ENCODE results near the gene JMJD1C.

The JMJD1C gene

DNA sequence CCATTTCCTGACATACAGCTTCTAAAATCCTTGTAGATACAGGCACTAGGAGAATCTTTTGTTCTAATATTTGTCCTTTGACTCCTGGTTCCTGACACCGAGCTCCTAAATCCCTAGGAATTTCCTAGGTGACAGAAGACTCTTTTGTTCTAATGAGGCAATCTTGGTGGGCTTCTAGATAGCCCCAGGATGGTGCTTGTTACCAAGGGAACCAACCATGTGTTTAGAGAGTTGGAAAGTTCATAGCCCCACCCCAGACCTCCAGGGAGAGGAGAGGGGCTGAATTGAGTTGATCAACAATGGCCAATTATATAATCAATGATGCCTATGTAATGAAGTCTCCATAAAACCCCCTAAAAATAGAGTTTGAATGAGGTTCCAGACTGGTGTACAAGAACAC is 145.1 kb downstream of the JMJD1C start:
- no peak for TF ChIP-seq EZH2phosphoT487 (IDR thresholded peaks at IDR 0.05; ENCODE audit: low read depth)
- TF ChIP-seq, protein P1, sequence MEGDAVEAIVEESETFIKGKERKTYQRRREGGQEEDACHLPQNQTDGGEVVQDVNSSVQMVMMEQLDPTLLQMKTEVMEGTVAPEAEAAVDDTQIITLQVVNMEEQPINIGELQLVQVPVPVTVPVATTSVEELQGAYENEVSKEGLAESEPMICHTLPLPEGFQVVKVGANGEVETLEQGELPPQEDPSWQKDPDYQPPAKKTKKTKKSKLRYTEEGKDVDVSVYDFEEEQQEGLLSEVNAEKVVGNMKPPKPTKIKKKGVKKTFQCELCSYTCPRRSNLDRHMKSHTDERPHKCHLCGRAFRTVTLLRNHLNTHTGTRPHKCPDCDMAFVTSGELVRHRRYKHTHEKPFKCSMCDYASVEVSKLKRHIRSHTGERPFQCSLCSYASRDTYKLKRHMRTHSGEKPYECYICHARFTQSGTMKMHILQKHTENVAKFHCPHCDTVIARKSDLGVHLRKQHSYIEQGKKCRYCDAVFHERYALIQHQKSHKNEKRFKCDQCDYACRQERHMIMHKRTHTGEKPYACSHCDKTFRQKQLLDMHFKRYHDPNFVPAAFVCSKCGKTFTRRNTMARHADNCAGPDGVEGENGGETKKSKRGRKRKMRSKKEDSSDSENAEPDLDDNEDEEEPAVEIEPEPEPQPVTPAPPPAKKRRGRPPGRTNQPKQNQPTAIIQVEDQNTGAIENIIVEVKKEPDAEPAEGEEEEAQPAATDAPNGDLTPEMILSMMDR (IDR thresholded peaks at IDR 0.05; ENCODE audit: low read depth, low read length), result no peak
- H2AFZ ChIP-seq (ENCODE audit: low read depth, low read length), result no peak overlapping the region
- no peaks in the 10 kb centered on the region for H3K79me2 ChIP-seq (ENCODE audit: low read length)
- no peaks in the 10 kb centered on the region for H3K4me1 ChIP-seq (ENCODE audit: low read length)
- H3K27me3 ChIP-seq (ENCODE audit: low read depth, low read length), result no peaks in the 10 kb centered on the region
- no peak overlapping the region for H3K27ac ChIP-seq (ENCODE audit: low read length)
- no peak overlapping the region for H3K4me2 ChIP-seq (ENCODE audit: low read length)
- H3K4me3 ChIP-seq (ENCODE audit: low read length), result no peak overlapping the region
- no peaks in the 10 kb centered on the region for H3K36me3 ChIP-seq (replicated peaks; ENCODE audit: low read depth, low read length)
- H4K20me1 ChIP-seq (ENCODE audit: insufficient read depth, low read length), result no peaks in the 10 kb centered on the region
- H3K9ac ChIP-seq (ENCODE audit: low read length), result no peak overlapping the region
- no peaks in the 10 kb centered on the region for H3K9me3 ChIP-seq (ENCODE audit: insufficient read depth, low read length)

DNA sequence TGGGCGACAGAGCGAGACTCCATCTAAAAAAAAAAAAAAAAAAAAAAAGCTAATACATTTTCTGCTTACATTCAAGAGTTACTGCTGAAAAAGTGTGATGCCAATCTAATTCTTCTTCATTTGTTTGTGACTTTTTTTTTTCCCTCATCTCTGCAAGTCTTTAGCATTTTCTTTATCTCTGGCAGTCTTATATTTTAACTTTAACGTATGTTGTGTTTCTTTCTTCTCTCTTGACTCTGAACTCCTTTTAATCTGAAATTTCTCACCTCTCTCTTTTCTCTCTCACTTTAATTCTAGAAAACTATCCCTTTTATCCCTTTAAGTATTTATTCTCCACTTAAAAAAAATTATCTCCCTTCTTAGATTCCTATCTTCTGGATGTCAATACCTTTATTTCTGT is 146.5 kb downstream of the JMJD1C start:
- Histone ChIP-seq H3K9me3 (ENCODE audit: insufficient read depth, low read length) (no peaks in the 10 kb centered on the region), H3K9ac (ENCODE audit: low read length) (no peak overlapping the region), H3K4me2 (ENCODE audit: low read length) (no peak overlapping the region), H3K36me3 (replicated peaks; ENCODE audit: low read depth, low read length) (no peaks in the 10 kb centered on the region), H3K27me3 (ENCODE audit: low read depth, low read length) (no peaks in the 10 kb centered on the region), H4K20me1 (ENCODE audit: insufficient read depth, low read length) (no peaks in the 10 kb centered on the region), H3K4me1 (ENCODE audit: low read length) (no peaks in the 10 kb centered on the region), H3K4me3 (ENCODE audit: low read length) (no peak overlapping the region), H3K27ac (ENCODE audit: low read length) (no peak overlapping the region), H2AFZ (ENCODE audit: low read depth, low read length) (no peak overlapping the region), H3K79me2 (ENCODE audit: low read length) (no peaks in the 10 kb centered on the region)
- TF ChIP-seq, protein P1 (IDR thresholded peaks at IDR 0.05; ENCODE audit: low read depth, low read length), result no peak
- TF ChIP-seq EZH2phosphoT487 (IDR thresholded peaks at IDR 0.05; ENCODE audit: low read depth), result no peak

DNA sequence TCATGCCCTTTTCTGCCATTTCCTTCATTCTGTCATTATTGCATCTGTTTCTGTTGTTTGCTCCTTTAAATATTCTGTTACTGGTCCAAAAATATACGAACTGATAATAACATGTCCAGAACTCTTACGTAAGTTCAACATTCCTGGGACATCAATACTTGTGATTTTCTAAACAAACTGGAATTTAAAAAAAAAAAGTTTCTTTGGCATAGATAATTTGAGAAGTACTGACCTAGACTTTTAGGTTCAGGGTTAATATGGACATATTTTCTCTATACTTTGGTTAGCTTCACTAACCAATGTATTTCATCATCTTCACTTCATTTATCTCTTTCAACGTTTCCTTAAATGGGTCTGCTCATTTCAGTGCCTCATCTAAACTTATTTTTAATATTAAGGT is 147.3 kb downstream of the JMJD1C start:
- H3K9ac ChIP-seq (ENCODE audit: low read length), result no peak overlapping the region
- no peaks in the 10 kb centered on the region for H3K9me3 ChIP-seq (ENCODE audit: insufficient read depth, low read length)
- no peaks in the 10 kb centered on the region for H3K36me3 ChIP-seq (replicated peaks; ENCODE audit: low read depth, low read length)
- H3K4me1 ChIP-seq (ENCODE audit: low read length), result no peaks in the 10 kb centered on the region
- H3K4me2 ChIP-seq (ENCODE audit: low read length), result no peak overlapping the region
- H3K27me3 ChIP-seq (ENCODE audit: low read depth, low read length), result no peaks in the 10 kb centered on the region
- H4K20me1 ChIP-seq (ENCODE audit: insufficient read depth, low read length), result no peaks in the 10 kb centered on the region
- H3K79me2 ChIP-seq (ENCODE audit: low read length), result no peaks in the 10 kb centered on the region
- no peak overlapping the region for H2AFZ ChIP-seq (ENCODE audit: low read depth, low read length)
- no peak overlapping the region for H3K4me3 ChIP-seq (ENCODE audit: low read length)
- no peak overlapping the region for H3K27ac ChIP-seq (ENCODE audit: low read length)
- TF ChIP-seq EZH2phosphoT487 (IDR thresholded peaks at IDR 0.05; ENCODE audit: low read depth), result no peak
- TF ChIP-seq, protein P1 (IDR thresholded peaks at IDR 0.05; ENCODE audit: low read depth, low read length), result no peak

DNA sequence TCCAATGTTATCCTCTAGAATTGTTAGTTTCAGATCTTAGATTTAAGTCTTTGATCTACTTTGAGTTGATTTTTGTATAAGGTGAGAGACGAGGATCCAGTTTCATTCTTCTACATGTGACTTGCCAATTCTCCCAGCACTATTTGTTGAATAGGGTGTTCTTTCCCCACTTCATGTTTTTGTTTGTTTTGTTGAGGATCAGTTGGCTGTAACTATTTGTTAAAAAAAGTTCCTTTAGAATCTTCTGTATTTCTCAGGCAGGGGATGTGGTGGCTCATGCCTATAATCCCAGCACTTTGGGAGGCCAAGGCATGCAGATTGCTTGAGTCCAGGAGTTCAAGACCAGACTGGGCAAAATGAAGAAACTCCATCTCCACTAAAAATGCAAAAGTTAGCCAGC is 151.8 kb downstream of the JMJD1C start:
- no peak for TF ChIP-seq EZH2phosphoT487 (IDR thresholded peaks at IDR 0.05; ENCODE audit: low read depth)
- TF ChIP-seq, protein P1 (IDR thresholded peaks at IDR 0.05; ENCODE audit: low read depth, low read length), result no peak
- no peaks in the 10 kb centered on the region for H3K79me2 ChIP-seq (ENCODE audit: low read length)
- no peaks in the 10 kb centered on the region for H3K4me1 ChIP-seq (ENCODE audit: low read length)
- H3K9ac ChIP-seq (ENCODE audit: low read length), result no peak overlapping the region
- H3K27me3 ChIP-seq (ENCODE audit: low read depth, low read length), result no peaks in the 10 kb centered on the region
- no peak overlapping the region for H3K27ac ChIP-seq (ENCODE audit: low read length)
- H3K9me3 ChIP-seq (ENCODE audit: insufficient read depth, low read length), result no peaks in the 10 kb centered on the region
- H4K20me1 ChIP-seq (ENCODE audit: insufficient read depth, low read length), result no peaks in the 10 kb centered on the region
- H3K36me3 ChIP-seq (replicated peaks; ENCODE audit: low read depth, low read length), result no peaks in the 10 kb centered on the region
- no peak overlapping the region for H3K4me2 ChIP-seq (ENCODE audit: low read length)
- no peak overlapping the region for H2AFZ ChIP-seq (ENCODE audit: low read depth, low read length)
- no peak overlapping the region for H3K4me3 ChIP-seq (ENCODE audit: low read length)
